ENCODE data around the gene MTA3.

MTA3 gene

DNA sequence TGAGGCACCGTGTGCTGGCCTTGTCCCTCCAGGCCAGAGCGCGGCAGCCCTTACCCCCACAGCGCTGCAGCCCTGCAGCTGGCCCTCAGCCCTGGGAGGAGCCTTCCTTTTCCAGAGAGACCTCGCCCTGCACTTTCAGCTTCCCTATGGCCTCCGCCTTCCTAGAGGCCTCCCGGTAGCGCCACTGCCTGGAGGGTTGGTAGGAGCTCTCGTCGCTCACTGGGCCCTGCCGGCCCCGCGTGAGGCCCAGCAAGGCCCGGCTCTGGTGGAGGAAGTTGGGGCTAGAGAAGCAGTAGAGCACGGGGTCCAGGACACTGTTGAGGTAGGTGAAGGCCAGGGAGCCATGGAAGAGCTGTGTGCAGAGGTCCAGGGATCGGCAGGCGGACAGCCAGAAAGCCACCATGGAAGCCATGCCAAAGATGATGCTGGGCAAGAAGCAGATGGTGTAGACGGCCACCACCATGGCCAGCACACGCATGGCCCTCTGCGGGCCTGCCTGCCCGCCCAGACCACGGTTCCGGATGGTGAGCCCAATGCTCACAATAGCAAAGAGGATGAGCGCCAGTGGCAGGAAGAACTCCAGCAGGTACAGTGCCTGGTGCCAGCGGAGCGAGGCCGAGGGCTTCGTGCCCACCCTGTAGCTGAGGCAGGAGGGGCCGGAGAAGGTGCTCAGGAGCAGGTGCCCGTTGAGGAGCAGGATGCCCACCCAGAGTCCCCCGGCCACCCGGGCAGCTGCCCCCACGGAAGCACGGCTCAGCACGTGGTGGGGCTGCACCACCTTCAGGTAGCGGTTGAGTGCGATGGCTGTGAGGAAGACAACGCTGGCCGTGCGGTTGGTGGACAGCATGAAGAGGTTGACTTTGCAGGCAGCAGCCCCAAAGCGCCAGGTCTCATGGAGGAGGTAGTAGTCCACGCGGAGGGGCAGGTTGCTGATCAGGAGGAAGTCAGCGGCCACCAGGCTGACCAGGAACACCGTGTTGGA, 194.7 kb downstream of the MTA3 start:
- DNase-seq (ENCODE audit: low spot score), result no peak

- no peak for DNase-seq (ENCODE audit: low spot score)
Observed at GRCh38 chr2:42764096-42764495, 195.7 kb downstream of the MTA3 start, which contains the start of gene OXER1. Gene OXER1 (minus strand): TSS chr2:42764135. CDS start chr2:42764062, 73 bp downstream.

DNA sequence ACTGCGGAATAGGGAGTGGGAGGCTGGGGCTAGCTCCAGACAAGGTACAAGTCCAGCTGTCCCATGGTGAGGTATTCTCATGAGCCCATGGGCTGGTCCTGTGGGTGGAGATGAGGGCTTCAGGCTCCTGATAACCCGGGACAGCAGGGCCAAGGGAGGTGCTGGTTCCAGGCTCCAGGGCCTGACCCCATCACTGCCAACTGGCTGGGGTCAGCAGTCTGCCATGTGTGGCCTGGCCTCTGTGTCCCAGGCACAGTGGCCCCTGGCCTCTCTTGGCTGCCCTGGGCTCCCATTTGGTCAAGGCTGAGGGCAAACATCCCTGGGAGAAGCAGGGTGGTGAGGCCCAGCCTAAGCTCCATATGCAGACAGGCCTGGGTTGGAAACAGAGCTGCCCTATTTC, 196.5 kb downstream of the MTA3 start:
- DNase-seq (ENCODE audit: low spot score), result no peak

- no peak for DNase-seq (ENCODE audit: low spot score)
Observed at GRCh38 chr2:42765686-42766085, 197.3 kb downstream of the MTA3 start.

GRCh38 chr2:42767080-42767898, 198.9 kb downstream of the MTA3 start:
- no peak for DNase-seq (ENCODE audit: low spot score)

GRCh38 chr2:42767899-42768705, 199.7 kb downstream of the MTA3 start:
- no peak for DNase-seq (ENCODE audit: low spot score)

DNA sequence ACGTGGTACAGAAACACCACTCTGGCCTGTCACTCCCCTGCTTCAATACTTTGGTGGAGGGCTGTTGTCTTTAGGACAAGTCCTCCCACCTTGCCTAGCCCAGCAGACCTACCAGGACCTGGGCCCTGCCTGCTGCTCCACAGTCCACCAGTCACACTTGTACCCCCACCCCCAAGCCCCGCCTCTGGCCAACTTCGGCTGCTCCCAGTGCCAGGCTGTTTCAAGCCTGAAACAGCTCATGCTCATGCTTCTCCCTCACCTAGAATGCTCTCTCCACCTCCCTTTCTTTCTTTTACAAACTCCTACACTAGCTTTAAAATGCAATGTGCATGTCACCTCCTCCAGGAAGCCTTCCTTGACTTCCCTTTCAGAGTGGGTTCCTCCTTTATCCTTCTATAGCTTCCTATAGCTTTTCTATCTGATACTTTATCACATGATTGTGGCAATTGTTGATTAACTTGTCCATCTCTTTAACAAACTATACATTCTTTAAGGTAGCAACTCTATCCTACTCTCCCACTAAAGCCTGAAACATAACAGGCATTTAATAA, 200.3 kb downstream of the MTA3 start:
- DNase-seq (ENCODE audit: low spot score), result no peak

DNA sequence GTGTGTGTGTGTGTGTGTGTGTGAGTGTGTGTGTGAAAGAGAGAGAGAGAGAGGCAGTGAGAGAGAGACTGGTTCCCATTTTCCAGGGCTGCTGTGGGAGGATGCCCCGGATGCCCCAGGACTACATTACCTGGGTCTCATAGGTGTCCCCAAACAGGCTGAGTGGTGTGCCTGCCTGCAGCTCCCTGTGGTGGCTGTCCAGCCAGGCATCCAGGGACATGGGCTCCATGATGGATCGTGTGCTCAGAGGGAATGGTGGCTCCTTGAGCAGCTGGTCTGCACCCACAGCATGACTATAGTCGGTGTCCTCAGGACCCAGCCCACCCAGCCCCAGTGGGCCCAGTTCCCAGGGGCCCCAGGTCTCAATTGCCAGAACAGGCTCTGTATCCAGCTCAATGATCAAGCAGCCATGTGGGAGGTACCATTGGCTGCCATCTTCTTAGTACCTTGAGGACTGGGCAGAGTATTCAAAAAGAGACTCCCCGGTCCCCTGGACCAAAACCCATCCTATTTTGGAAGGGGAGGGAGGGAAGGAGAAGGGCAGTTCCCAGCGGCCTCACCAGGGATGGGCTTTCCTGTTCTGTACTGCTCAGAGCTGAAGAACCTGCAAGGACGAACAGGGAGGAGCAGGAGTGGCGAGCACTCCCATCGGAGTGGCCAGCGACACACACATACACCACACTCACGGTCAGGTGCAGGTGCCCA, 201.3 kb downstream of the MTA3 start:
- no peak for DNase-seq (ENCODE audit: low spot score)

DNA sequence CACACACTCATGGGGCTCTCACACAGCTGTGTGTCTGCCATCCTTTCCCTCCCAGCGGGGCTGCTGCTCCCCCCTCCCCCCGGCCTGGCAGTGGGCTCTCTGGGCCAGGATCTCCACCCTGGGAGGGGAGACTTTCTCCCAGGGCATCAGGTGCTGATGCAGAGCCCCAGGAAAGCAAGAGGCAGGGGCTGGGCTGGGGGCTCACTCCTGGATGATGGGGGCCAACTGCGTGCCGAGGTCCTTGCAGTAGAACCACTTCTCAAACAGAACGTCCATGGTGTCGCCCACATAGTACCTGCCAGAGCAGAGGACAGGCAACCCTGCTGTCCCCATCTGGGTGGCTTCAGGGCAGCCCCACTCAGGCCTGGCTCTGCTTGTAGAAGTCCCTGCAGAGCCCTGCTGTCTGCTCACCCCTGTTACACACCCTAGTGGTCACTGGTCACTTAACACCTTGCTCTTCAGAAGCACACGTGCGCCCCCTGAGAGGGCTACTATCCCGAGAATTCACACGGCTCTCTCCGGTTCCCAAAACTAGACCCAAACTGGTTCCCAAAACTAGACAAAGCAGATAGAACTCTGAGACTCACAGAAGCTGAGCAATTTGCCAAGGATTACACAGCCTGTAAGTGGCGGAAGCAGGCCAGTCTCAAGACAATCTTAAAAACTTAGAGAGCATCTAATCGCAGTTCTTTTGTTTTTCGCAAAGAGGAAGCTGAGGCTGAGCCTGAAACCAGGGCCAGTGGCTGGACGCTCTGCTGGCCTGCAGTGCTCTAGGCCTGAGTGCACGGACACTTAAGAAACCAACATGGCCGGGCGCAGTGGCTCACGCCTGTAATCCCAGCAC, 202.1 kb downstream of the MTA3 start:
- DNase-seq (ENCODE audit: low spot score), result no peak

DNA sequence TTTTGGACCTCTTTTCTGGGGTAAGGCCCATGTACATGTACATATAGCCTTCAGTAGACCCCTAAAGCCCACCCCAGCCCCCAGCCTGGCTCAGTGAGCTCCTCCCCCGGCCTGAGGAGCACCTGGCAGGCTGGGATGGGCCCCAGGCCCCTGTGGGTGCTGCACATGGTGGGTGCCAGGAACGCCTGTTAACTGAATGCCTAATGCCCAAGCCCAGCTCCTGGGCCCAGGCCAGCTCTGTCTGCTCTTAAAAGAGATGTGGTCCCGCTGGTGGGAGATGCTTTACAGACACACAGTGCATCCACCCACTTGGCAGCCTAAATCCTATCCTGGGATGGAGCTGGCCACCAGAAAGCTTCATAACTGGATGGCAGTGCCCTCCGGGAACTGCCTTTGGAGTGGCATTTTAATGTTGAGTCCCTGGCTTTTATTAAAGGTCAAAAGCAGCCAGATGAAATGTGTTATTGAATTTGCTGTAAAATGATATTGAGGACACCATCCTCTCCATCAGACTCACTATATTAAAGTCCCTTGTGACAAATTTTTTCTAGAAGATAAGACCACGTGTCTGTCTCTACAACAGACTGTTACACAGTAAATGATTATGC, 203.2 kb downstream of the MTA3 start:
- DNase-seq (ENCODE audit: low spot score), result no peak

DNA sequence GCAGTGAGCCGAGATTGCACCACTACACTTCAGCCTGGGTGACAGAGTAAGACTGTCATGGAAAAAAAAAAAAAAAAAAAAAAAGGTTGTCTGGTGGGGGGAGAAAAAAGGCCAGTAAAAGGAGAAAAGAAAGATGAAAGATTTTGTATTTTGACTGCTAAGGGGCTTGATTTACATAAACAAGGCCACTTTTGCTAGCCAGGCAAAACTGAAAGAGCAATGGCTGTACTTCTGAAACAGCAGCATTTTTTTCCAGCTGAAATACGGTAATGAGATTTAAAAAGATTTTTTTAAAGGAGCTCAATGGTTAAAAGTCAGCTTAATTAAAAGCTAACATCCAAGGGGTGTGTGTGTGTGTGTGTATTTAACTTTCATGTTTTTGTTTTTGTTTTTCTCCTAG, 206.8 kb downstream of the MTA3 start:
- no peak for DNase-seq (ENCODE audit: low spot score)

DNA sequence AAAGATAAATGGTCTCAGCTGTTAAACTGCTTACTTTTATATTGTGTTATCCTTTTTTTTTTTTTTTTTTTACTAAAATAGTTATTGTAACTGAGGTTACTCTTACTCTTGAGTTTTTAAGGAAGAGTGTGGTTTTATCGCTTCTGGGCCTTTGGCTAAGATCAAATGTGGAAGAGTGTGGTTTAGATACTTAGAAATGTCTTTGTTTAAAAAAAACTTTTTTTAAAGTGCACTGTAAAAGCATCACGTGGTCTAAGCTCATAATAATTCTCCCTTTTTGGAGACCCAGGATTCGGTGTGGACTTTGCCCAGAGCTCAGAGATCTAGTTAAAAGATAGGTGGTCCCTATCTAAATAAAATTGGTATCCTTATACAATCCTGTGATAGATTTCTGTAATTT, 207.4 kb downstream of the MTA3 start:
- DNase-seq (ENCODE audit: low spot score), result no peak

DNA sequence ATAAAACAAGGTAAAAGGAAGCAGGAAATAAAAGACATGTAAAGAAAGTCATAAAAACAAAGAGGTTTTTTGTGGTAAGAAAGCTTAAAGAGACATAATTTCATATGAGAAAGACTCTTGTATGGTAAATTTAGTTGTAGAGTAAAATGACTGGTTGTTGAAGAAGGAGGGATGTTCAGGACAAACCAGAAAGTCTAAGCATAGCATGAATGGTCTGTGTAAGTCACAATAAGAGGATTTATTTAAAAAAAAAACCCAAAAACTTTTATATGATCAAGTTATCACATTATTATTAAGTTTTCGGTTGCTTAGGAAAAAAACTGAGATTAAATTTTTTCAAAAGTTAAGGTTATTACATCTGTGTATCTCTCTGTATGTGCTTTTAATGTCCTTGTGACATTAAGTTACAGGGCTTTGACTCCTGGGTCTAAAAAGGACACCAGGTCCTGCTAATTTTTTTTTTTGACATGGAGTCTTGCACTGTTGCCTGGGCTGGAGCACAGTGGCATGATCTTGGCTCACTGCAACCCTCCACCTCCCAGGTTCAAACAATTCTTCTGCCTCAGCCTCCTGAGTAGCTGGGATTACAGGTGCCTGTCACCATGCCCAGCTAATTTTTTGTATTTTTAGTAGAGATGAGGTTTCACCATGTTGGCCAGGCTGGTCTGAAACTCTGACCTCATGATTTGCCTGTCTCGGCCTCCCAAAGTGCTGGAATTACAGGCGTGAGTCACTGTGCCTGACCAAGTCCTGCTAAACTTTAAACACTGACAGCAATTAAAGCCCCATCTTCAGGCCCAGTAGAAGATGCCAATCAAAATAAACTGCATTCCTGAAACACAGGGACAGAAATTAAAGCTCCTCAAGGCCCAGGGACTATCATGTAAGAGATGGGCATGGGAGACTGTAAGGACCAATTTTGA, 209.7 kb downstream of the MTA3 start:
- no peak for DNase-seq (ENCODE audit: low spot score)

DNA sequence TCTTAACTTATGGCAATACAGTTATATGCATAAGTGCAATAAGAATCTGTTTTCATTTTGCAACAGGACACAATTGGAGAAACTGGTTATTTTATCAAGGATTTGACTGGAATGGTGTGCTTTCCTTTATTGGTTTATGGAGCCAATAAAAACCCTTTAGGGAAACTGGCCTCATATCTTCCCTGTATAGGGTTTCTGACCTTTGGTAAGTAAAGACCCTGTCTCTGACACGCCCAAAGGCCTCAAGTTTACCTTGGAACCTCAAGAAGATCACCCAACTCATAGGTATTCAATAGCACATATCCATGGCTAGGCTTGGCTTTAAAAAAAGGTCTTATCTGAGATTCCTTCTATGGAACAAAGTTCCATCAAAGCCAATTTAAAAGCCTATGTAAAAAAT, 212.7 kb downstream of the MTA3 start:
- no peak for DNase-seq (ENCODE audit: low spot score)

GRCh38 chr2:42783511-42783910, 215.1 kb downstream of the MTA3 start:
- no peak for DNase-seq (ENCODE audit: low spot score)

DNA sequence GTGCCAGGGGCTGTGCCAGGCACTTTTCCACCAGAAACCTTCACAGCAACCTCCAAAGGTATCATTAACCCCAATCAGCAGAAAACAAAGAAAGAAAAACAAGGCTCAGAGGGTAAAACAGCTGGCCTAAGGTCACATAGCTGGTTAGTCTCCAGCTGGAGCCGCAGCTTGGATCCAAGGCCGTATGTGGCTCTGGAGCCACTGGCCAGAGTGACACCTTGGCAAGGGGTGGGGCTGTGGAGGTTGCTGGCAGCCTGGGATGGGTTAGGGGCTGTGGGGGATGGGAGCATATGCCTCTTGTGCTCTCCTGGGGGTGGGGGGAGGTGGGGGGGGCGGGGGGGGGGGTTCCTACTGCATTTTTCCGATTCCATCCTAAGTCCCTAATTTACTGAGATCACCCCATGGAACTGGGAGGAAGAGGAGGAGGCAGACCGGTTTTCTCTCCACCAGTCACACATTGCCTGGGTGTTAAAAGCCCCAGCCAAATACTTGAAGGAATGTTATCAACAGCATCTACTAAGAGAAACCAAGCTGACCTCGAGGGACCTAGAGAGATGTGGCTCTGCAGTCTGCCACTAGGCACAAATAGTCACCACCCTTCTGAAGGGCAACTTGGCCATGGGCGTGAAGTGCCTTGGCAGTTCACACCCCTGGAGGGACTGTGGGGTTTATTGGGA, 215.9 kb downstream of the MTA3 start:
- DNase-seq (ENCODE audit: low spot score), result no peak

GRCh38 chr2:42786561-42787345, 218.3 kb downstream of the MTA3 start:
- no peak for DNase-seq (ENCODE audit: low spot score)
